WERI-Rb-1 (cell line): Measurements from ENCODE around the gene RNF113B.

Source experiments
- DNase-seq: peaks from one replicate; pipeline ENCODE4 v3.0.0-alpha.2; 2020
- H3K27ac ChIP-seq: fragments of 250-450 bp; sonication (Bioruptor Pico); 2 replicates; pipeline ENCODE4 v1.5.1; 2020; ENCODE audit warnings: mild to moderate bottlenecking, moderate library complexity
- H3K27me3 ChIP-seq: fragments of 250-450 bp; sonication (Bioruptor Pico); 2 replicates; pipeline ENCODE4 v1.5.1; 2021; ENCODE audit warnings: mild to moderate bottlenecking, low read depth, moderate library complexity; ENCODE audit not compliant: insufficient read depth, severe bottlenecking
- H3K36me3 ChIP-seq: fragments of 250-450 bp; sonication (Bioruptor Pico); 2 replicates; pipeline ENCODE4 v1.5.1; 2020; ENCODE audit warnings: mild to moderate bottlenecking, moderate library complexity
- H3K4me3 ChIP-seq: 2 replicates; pipeline ENCODE4 v1.5.1; 2011; ENCODE audit warnings: low read depth, mild to moderate bottlenecking, control low read depth, low read length
- H3K9me3 ChIP-seq: fragments of 250-450 bp; sonication (Bioruptor Pico); 2 replicates; pipeline ENCODE4 v1.5.1; 2021; ENCODE audit warnings: mild to moderate bottlenecking, moderate library complexity; ENCODE audit not compliant: severe bottlenecking
- TF ChIP-seq, protein P1 (sequence below): IDR thresholded peaks from 2 replicates; pipeline ENCODE4 v1.5.1; 2011; ENCODE audit warnings: low read depth, mild to moderate bottlenecking, control low read depth, inconsistent platforms, low read length

The RNF113B gene

DNA sequence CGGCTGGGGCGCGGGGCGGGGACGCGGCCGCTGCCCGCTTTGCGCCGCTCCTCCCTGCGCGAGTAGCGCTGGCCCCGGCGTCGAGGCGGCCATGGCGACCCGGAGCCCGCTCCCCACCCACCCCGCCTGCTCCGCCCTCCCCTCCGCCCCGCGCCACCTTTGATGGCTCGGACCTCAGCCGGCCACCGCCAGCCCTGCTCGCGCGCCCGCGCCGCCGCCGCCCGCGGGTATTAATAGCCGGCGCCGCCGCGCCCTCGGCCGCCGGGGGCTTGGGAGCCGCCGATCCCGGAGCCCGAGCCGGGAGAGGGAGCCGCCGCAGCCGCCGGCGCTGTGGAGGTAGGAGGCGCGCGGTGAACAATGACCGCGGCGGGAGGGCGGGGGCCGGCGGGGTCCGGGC lies 33.9 kb downstream of the RNF113B start:
- DNase-seq = no peak
- H3K9me3 ChIP-seq = no peaks in the 10 kb centered on the region
- peak overlapping the region; percentile 80 for H3K27ac ChIP-seq
- no peaks in the 10 kb centered on the region for H3K27me3 ChIP-seq
- peaks cover 4% of the 10 kb centered on the region for H3K36me3 ChIP-seq
- TF ChIP-seq, protein P1, sequence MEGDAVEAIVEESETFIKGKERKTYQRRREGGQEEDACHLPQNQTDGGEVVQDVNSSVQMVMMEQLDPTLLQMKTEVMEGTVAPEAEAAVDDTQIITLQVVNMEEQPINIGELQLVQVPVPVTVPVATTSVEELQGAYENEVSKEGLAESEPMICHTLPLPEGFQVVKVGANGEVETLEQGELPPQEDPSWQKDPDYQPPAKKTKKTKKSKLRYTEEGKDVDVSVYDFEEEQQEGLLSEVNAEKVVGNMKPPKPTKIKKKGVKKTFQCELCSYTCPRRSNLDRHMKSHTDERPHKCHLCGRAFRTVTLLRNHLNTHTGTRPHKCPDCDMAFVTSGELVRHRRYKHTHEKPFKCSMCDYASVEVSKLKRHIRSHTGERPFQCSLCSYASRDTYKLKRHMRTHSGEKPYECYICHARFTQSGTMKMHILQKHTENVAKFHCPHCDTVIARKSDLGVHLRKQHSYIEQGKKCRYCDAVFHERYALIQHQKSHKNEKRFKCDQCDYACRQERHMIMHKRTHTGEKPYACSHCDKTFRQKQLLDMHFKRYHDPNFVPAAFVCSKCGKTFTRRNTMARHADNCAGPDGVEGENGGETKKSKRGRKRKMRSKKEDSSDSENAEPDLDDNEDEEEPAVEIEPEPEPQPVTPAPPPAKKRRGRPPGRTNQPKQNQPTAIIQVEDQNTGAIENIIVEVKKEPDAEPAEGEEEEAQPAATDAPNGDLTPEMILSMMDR = no peak
- peak overlapping the region; percentile 94 for H3K4me3 ChIP-seq

DNA sequence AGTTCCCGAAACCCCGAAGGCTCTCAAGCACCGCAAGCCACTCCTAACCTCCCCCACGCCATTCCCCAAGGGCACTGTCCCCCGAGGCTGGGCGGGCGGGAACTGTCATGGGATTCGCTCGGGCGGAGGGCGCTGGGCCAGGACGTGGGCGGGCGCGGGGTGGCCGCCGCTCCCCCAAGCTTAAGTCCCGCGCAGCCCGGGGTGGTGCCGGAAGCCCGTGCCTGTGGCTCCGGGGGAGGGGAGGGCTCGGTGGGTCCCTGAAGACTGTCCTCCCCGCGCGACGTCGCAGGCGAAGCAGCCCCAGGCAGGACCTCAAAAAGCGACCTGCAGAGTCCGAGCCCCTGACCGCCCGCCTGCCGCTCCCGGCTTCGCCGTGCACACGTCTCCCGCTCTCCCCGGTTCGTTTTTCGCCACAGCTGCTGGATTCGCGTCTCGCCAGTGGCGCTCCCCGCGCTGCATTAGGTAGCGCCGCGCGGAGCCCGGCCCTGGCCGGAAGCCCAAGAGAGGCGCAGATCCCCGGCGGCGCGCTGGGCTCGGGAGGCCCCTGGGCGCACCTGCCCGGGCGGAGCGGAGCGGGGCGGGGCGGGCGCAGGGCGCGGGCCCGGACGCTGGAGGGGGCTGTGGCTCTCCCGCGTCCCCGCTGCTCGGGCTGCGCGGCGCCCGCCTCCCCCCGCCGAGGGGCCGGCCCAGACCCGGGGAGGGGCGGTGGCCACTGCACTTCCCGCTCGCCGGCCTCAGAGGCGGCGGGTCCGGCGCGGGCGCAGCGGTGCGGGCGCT lies 34.5 kb downstream of the RNF113B start, which contains the start of gene FARP1:
Gene FARP1 (plus strand): TSS at position 715 of the 777 bp plus-strand sequence. CDS start 70,149 bp downstream, outside the sequence.
- H3K27me3 ChIP-seq = no peaks in the 10 kb centered on the region
- peak within 1 kb of the TSS; percentile 80 for H3K27ac ChIP-seq
- H3K36me3 ChIP-seq = peaks cover 3% of the 10 kb centered on the region
- H3K4me3 ChIP-seq = peak within 1 kb of the TSS; percentile 94
- DNase-seq = peak; percentile 93
- H3K9me3 ChIP-seq = no peaks in the 10 kb centered on the region
- TF ChIP-seq, protein P1 = peak; percentile 69

DNA sequence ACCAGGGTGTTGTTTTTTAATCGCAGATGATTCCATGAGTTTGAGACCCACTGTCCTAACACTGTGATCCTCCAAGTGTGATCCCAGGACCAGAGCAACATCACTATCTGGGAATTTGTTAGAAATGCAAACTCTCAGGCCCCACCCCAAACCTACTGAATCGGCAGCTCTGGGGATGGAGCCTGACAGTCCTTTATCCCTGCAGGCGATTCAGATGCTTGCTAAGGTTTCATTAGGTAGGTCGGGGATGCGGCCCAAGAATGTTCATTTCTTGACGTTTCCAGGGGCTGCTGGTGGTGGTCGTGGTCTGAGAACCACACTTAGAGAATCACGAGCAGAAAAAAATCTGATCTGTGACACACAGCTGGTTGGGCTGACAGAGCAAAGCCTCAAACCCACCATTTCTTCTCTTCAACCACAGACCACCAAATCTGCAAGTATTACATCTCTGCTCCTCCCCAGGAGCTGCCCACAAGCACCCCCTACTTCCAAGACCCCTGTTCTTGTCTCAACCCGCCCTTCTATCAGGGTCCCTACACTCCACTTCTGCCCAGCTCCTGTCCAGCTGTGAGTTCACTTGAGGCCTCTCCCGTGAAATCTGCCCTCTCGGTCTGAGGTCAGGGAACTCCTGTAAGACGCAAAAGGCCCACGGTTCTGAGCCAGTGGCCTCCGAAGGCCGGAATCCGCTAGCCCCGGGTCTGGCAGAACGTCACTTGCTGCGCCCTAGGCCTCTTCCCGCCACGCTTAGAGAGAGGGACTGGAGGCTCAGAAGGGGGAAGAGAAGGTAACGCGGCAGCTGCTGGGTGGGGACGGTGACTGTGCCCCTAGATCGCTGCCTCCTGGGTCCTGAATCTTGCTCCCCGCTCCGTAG lies 35.3 kb downstream of the RNF113B start:
- DNase-seq = no peak
- TF ChIP-seq, protein P1 = no peak
- H3K36me3 ChIP-seq = peaks cover 3% of the 10 kb centered on the region
- H3K27ac ChIP-seq = peak overlapping the region; percentile 71
- H3K9me3 ChIP-seq = no peaks in the 10 kb centered on the region
- H3K27me3 ChIP-seq = no peaks in the 10 kb centered on the region
- H3K4me3 ChIP-seq = peak overlapping the region; percentile 77

DNA sequence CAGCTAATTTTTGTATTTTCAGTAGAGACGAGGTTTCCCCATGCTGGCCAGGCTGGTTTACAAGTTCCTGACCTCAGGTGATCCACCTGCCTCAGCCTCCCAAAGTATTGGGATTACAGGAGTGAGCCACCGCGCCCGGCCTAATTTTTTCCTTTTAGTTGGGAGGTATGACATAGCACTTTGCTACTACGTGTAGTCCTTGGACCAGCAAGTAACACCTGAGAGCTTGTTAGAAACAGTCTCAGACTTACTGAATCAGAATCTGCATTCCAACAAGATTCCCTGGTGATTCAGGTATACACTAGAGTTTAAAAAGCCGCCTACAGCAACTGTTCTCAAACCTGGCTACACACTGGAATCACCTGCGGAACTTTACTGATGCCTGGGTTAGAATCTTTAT lies 36.0 kb downstream of the RNF113B start:
- TF ChIP-seq, protein P1 = no peak
- no peak overlapping the region for H3K27ac ChIP-seq
- no peak overlapping the region for H3K4me3 ChIP-seq
- DNase-seq = no peak
- no peaks in the 10 kb centered on the region for H3K9me3 ChIP-seq
- H3K27me3 ChIP-seq = no peaks in the 10 kb centered on the region
- H3K36me3 ChIP-seq = peaks cover 3% of the 10 kb centered on the region

DNA sequence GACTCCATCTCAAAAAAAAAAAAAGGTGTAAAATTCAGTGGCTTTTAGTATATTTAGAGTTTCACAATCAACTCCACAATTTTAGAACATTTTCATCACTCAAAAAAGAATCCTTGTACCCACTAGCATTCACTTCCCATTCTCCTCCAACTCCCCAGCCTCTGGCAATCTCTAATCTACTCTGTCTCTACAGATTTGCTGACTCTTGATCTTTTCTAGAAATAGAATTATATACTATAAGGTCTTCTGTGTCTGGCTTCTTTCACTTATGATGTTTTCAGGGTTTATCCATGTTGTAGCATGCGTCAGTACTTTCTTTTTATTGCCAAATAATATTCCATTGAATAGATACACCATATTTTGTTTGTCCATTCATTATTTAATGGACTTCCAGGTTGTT lies 42.2 kb downstream of the RNF113B start:
- no peaks in the 10 kb centered on the region for H3K9me3 ChIP-seq
- H3K4me3 ChIP-seq = no peak overlapping the region
- no peaks in the 10 kb centered on the region for H3K27me3 ChIP-seq
- DNase-seq = no peak
- H3K36me3 ChIP-seq = no peaks in the 10 kb centered on the region
- no peak overlapping the region for H3K27ac ChIP-seq
- TF ChIP-seq, protein P1 = no peak
